Measurements from ENCODE around the gene AFF3. TPM values are rescaled to one million over a fixed set of nuclear protein-coding genes. Genes with fewer than 3 reads are reported as not detected.

AFF3 gene
- total and polyA plus RNA-seq, 2 of the 4 experiments (the other 2 are of a cell fraction): 12.9 to 14.3 TPM

DNA sequence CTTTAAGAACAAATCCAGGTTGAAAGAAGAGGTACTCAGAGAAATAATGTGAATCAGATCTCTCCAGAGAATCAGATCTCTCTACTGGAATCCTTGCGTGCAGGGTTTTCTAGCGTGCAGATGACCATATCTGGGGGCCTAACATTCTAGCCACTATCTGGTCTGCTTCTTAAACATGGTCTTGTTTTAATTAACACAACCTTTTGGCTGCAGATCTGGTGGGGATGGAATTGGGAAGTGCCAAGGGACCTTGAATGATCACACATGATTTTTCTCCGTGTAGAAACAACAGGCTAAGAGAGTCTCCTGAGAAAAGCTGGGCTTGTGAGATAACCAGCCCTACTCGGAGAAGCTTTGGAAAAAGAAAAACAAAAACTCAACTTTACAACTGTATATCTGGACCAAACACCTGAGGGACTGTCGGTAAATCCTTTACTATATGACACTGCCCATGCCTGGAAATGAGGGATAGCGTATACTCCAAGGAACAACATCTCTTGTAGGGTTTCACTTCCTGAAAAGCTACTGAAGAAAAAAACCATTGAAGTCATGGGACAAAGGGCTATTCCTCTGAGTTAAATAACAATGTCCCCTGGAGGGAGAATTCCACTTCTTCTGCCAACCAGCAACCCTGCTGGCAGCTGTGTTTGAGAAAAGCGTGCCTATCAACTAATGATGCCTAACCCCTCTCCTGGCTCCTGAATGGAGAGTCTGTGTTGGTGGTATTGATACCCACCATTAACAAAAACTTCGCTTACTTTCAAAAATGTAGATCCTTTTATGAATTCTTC lies 481.6 kb downstream of the AFF3 start:
- Histone ChIP-seq H3K4me3 (ENCODE audit: insufficient read depth, low read depth, low read length) (no peak overlapping the region), H3K9ac (ENCODE audit: low read depth, low read length) (no peak overlapping the region), H3K18ac (ENCODE audit: low read depth, low read length) (no peak overlapping the region), H2BK20ac (ENCODE audit: low read depth, low read length) (no peak overlapping the region), H2BK120ac (ENCODE audit: low read depth, low read length) (no peak overlapping the region), H3K4ac (ENCODE audit: low read depth, low read length) (no peak overlapping the region), H3K27me3 (ENCODE audit: control insufficient read depth, insufficient read depth, low read length) (no peaks in the 10 kb centered on the region), H2AK9ac (replicated peaks; ENCODE audit: low read depth, low read length, poor library complexity) (no peak overlapping the region), H4K91ac (ENCODE audit: insufficient read depth, low read depth, low read length) (no peak overlapping the region), H2AK5ac (ENCODE audit: low read depth, low read length) (no peak overlapping the region), H2AFZ (replicated peaks; ENCODE audit: low read length, poor library complexity) (no peak overlapping the region), H3K4me2 (ENCODE audit: low read depth, low read length) (no peak overlapping the region), H3K56ac (ENCODE audit: extremely low read depth, insufficient read depth, low read length) (no peak overlapping the region), H3K9me3 (ENCODE audit: control insufficient read depth, insufficient read depth, low read length) (no peaks in the 10 kb centered on the region), H4K8ac (ENCODE audit: low read depth in 2 of 2, low read length in 2 of 2) (no peak overlapping the region), H3K23ac (ENCODE audit: low read depth, low read length) (no peak overlapping the region), H3K9me1 (ENCODE audit: insufficient read depth, low read length) (peaks cover 6% of the 10 kb centered on the region), H3K4me1 (ENCODE audit: control insufficient read depth, insufficient read depth, low read length) (peaks cover 5% of the 10 kb centered on the region), H4K20me1 (ENCODE audit: insufficient read depth, low read length) (no peaks in the 10 kb centered on the region), H2BK15ac (ENCODE audit: low read depth, low read length) (no peak overlapping the region), H3K14ac (replicated peaks; ENCODE audit: low read depth, low read length) (no peak overlapping the region), H2BK5ac (ENCODE audit: low read depth, low read length, poor library complexity, severe bottlenecking) (no peak overlapping the region), H3K27ac (ENCODE audit: insufficient read depth, low read length) (no peak overlapping the region), H3K79me1 (ENCODE audit: low read depth in 1 of 2, low read length in 2 of 2) (peaks cover 0 to 6% of the 10 kb centered on the region in 2 experiments; a peak in 1 of 4 replicates), H3K36me3 (ENCODE audit: control insufficient read depth, insufficient read depth, low read length) (peaks cover 2% of the 10 kb centered on the region; the same call in 1 of the 2 replicates), H4K5ac (ENCODE audit: low read depth, low read length) (no peak overlapping the region)
- no peak for DNase-seq
- ChIA-PET CTCF (no interaction called here), POLR2A (ENCODE audit: unreplicated experiment) (no interaction called here)
- intact Hi-C loops (cut with micrococcal nuclease) (no loop called here), dilution Hi-C loops (cut with HindIII; ENCODE audit: low sequenced_read_pairs, unreplicated experiment) (no loop called here), in situ Hi-C loops (cut with MboI; ENCODE audit: low sequenced_read_pairs) (no loop called here)
- TF ChIP-seq MXI1 (IDR thresholded peaks at IDR 0.05; ENCODE audit: borderline replicate concordance, low read depth, low read length) (no peak), POLR2A (IDR thresholded peaks at IDR 0.05; ENCODE audit: low read depth, low read length) (no peak), BHLHE40 (IDR thresholded peaks at IDR 0.05; ENCODE audit: low read depth, low read length) (no peak), MAZ (IDR thresholded peaks at IDR 0.05; ENCODE audit: borderline replicate concordance, low read depth, low read length) (no peak), RFX5 (IDR thresholded peaks at IDR 0.05; ENCODE audit: low read depth, low read length) (no peak), SMC3 (IDR thresholded peaks at IDR 0.05; ENCODE audit: low read depth, low read length) (no peak), MAFK (IDR thresholded peaks at IDR 0.05; ENCODE audit: low read depth, low read length) (no peak), FOS (IDR thresholded peaks at IDR 0.05; ENCODE audit: low read depth, low read length) (no peak), RAD21 (IDR thresholded peaks at IDR 0.05; ENCODE audit: low read length) (no peak), NFE2L2 (IDR thresholded peaks at IDR 0.05; ENCODE audit: low read depth, low read length) (no peak), CEBPB (IDR thresholded peaks at IDR 0.05; ENCODE audit: low read depth, low read length) (no peak), RCOR1 (IDR thresholded peaks at IDR 0.05; ENCODE audit: insufficient replicate concordance, low read length) (no peak), CHD1 (IDR thresholded peaks at IDR 0.05; ENCODE audit: low read depth, low read length) (no peak)
- TF ChIP-seq, protein P1, sequence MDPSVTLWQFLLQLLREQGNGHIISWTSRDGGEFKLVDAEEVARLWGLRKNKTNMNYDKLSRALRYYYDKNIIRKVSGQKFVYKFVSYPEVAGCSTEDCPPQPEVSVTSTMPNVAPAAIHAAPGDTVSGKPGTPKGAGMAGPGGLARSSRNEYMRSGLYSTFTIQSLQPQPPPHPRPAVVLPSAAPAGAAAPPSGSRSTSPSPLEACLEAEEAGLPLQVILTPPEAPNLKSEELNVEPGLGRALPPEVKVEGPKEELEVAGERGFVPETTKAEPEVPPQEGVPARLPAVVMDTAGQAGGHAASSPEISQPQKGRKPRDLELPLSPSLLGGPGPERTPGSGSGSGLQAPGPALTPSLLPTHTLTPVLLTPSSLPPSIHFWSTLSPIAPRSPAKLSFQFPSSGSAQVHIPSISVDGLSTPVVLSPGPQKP (IDR thresholded peaks at IDR 0.05; ENCODE audit: borderline replicate concordance, low read depth, low read length): no peak
- TF ChIP-seq, protein P2, sequence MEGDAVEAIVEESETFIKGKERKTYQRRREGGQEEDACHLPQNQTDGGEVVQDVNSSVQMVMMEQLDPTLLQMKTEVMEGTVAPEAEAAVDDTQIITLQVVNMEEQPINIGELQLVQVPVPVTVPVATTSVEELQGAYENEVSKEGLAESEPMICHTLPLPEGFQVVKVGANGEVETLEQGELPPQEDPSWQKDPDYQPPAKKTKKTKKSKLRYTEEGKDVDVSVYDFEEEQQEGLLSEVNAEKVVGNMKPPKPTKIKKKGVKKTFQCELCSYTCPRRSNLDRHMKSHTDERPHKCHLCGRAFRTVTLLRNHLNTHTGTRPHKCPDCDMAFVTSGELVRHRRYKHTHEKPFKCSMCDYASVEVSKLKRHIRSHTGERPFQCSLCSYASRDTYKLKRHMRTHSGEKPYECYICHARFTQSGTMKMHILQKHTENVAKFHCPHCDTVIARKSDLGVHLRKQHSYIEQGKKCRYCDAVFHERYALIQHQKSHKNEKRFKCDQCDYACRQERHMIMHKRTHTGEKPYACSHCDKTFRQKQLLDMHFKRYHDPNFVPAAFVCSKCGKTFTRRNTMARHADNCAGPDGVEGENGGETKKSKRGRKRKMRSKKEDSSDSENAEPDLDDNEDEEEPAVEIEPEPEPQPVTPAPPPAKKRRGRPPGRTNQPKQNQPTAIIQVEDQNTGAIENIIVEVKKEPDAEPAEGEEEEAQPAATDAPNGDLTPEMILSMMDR (conservative IDR thresholded peaks at IDR 0.05; ENCODE audit: low read depth, low read length): no peak
- TF ChIP-seq, protein P3, sequence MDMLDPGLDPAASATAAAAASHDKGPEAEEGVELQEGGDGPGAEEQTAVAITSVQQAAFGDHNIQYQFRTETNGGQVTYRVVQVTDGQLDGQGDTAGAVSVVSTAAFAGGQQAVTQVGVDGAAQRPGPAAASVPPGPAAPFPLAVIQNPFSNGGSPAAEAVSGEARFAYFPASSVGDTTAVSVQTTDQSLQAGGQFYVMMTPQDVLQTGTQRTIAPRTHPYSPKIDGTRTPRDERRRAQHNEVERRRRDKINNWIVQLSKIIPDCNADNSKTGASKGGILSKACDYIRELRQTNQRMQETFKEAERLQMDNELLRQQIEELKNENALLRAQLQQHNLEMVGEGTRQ (IDR thresholded peaks at IDR 0.05; ENCODE audit: low read depth, low read length): no peak
- no CpG with 5 or more reads among the region's 8 CpGs for WGBS, 2 experiments (ENCODE audit: extremely low coverage in 2 of 2, insufficient read length in 1 of 2)
- ATAC-seq (ENCODE audit: low read depth): no peak
- BruUV-seq (replicated peaks): no TSS peak

All from IMR-90 (cell line).